K562 (cell line): ENCODE measurements around the gene CFL1. TPM values are rescaled to one million over a fixed set of nuclear protein-coding genes. Genes with fewer than 3 reads are reported as not detected.

Experiments used
- ARID1B ChIP-seq: fragments of 450-650 bp; IDR thresholded peaks from 2 replicates; pipeline ENCODE4 v1.6.1; 2016; ENCODE audit warnings: antibody characterized with exemption, mild to moderate bottlenecking, inconsistent platforms
- FOXK2 ChIP-seq, 2 experiments: fragments of 450-650 bp; IDR thresholded peaks in 1 of 2; conservative IDR thresholded peaks in 1 of 2; 2 replicates each; pipeline ENCODE4 v1.6.1; 2016; ENCODE audit warnings: low read depth in 2 of 2, mild to moderate bottlenecking in 1 of 2
- MITF ChIP-seq: IDR thresholded peaks from 2 replicates; pipeline ENCODE4 v1.6.1; 2014; ENCODE audit warnings: antibody characterized with exemption
- NFRKB ChIP-seq: fragments of 450-650 bp; IDR thresholded peaks from 2 replicates; pipeline ENCODE4 v1.6.1; 2016; ENCODE audit warnings: low read depth
- OTX1 ChIP-seq: fragments of 450-650 bp; formaldehyde crosslinking; IDR thresholded peaks from 2 replicates; pipeline ENCODE4 v1.4.0; 2022; ENCODE audit warnings: mild to moderate bottlenecking
- SIN3A ChIP-seq, 2 experiments: fragments of 150-350 bp in 1 of 2; IDR thresholded peaks; 2 replicates each; pipeline ENCODE4 v1.6.1; 2011 to 2016; ENCODE audit warnings: borderline replicate concordance in 2 of 2, low read depth in 2 of 2, low read length in 2 of 2, mild to moderate bottlenecking in 2 of 2, moderate library complexity in 2 of 2; ENCODE audit not compliant: control insufficient read depth in 1 of 2
- SMARCA5 ChIP-seq: fragments of 450-650 bp; IDR thresholded peaks from 2 replicates; pipeline ENCODE4 v1.6.1; 2016
- TRIM25 ChIP-seq: fragments of 450-650 bp; IDR thresholded peaks from 2 replicates; pipeline ENCODE4 v1.7.0; 2016; ENCODE audit warnings: borderline replicate concordance
- ZC3H4 ChIP-seq: sonication (generic); formaldehyde crosslinking; IDR thresholded peaks from 2 replicates; pipeline ENCODE4 v1.9.0; 2021; ENCODE audit warnings: missing genetic modification reagents, borderline replicate concordance
- ZNF134 ChIP-seq: fragments of 250-450 bp; sonication (Bioruptor Pico); conservative IDR thresholded peaks from 2 replicates; pipeline ENCODE4 v1.4.0; 2020
- polyA plus RNA-seq, 8 experiments: library from polyadenylated mRNA; depleted of rRNA in 4 of 8; stranded (reverse) in 5 of 8; unstranded in 3 of 8; fragments of >200 nt; fragmentation: Nextera tagmentation in 2 of 8; fragmentation: Illumina TruSeq in 1 of 8; extraction: Ambion mirVana in 2 of 8; extraction: Trizol in 1 of 8; gene quantifications; 2 replicates each; pipeline versions ENCODE4 v1.2.1 to v1.2.3, GENCODE V29; 2011 to 2014; ENCODE audit warnings: inconsistent platforms in 1 of 8, missing spikeins in 1 of 8
- total RNA-seq, 7 experiments: library from RNA; depleted of rRNA in 6 of 7; stranded (reverse); fragments of >200 nt in 6 of 7; fragmentation: Illumina TruSeq in 2 of 7; extraction: Trizol in 2 of 7; gene quantifications; 2 replicates each; pipeline versions ENCODE4 v1.2.1 to v1.2.3, GENCODE V29; 2011 to 2021; ENCODE audit warnings: low replicate concordance in 1 of 7
- TF ChIP-seq, protein P1 (sequence below), 2 experiments: fragments of 450-650 bp in 1 of 2; sonication (generic) in 1 of 2; formaldehyde crosslinking in 1 of 2; IDR thresholded peaks; 2 replicates each; pipeline versions ENCODE4 v1.7.1 to v1.9.0; 2016 to 2022; ENCODE audit warnings: inconsistent platforms in 1 of 2, mild to moderate bottlenecking in 1 of 2, missing genetic modification reagents in 1 of 2
- TF ChIP-seq, protein P2 (sequence below): fragments of 450-650 bp; formaldehyde crosslinking; IDR thresholded peaks from 2 replicates; pipeline ENCODE4 v1.4.0; 2020; ENCODE audit warnings: mild to moderate bottlenecking, moderate library complexity

CFL1 gene
- total and polyA plus RNA-seq, 9 of the 15 experiments (the other 6 are each of a cell fraction or from before 2014, with no cell fraction given), result 105 to 1,101 (median 859) TPM

GRCh38 chr11:65858681-65859087 lies 704 bp upstream of the CFL1 start (continued):
- TF ChIP-seq, protein P1, sequence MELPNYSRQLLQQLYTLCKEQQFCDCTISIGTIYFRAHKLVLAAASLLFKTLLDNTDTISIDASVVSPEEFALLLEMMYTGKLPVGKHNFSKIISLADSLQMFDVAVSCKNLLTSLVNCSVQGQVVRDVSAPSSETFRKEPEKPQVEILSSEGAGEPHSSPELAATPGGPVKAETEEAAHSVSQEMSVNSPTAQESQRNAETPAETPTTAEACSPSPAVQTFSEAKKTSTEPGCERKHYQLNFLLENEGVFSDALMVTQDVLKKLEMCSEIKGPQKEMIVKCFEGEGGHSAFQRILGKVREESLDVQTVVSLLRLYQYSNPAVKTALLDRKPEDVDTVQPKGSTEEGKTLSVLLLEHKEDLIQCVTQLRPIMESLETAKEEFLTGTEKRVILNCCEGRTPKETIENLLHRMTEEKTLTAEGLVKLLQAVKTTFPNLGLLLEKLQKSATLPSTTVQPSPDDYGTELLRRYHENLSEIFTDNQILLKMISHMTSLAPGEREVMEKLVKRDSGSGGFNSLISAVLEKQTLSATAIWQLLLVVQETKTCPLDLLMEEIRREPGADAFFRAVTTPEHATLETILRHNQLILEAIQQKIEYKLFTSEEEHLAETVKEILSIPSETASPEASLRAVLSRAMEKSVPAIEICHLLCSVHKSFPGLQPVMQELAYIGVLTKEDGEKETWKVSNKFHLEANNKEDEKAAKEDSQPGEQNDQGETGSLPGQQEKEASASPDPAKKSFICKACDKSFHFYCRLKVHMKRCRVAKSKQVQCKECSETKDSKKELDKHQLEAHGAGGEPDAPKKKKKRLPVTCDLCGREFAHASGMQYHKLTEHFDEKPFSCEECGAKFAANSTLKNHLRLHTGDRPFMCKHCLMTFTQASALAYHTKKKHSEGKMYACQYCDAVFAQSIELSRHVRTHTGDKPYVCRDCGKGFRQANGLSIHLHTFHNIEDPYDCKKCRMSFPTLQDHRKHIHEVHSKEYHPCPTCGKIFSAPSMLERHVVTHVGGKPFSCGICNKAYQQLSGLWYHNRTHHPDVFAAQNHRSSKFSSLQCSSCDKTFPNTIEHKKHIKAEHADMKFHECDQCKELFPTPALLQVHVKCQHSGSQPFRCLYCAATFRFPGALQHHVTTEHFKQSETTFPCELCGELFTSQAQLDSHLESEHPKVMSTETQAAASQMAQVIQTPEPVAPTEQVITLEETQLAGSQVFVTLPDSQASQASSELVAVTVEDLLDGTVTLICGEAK (IDR thresholded peaks at IDR 0.05), result no peak
- TF ChIP-seq, protein P1 (CRISPR knock-in tag; IDR thresholded peaks at IDR 0.05), result no peak
- TF ChIP-seq SIN3A (IDR thresholded peaks at IDR 0.05; ENCODE audit: borderline replicate concordance in 2 of 2, control insufficient read depth in 1 of 2, low read depth in 2 of 2, low read length in 2 of 2), result peak in 1 of 2 experiments; percentile 34; a peak in 1 of 4 replicates
- TF ChIP-seq NFRKB, result no peak; the same call in 1 of the 2 replicates
- no peak for TF ChIP-seq ARID1B
- TF ChIP-seq, protein P2, sequence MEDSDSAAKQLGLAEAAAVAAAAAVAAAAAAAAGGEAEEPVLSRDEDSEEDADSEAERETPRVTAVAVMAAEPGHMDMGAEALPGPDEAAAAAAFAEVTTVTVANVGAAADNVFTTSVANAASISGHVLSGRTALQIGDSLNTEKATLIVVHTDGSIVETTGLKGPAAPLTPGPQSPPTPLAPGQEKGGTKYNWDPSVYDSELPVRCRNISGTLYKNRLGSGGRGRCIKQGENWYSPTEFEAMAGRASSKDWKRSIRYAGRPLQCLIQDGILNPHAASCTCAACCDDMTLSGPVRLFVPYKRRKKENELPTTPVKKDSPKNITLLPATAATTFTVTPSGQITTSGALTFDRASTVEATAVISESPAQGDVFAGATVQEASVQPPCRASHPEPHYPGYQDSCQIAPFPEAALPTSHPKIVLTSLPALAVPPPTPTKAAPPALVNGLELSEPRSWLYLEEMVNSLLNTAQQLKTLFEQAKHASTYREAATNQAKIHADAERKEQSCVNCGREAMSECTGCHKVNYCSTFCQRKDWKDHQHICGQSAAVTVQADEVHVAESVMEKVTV (CRISPR knock-in tag), result no peak
- no peak for TF ChIP-seq MITF
- TF ChIP-seq ZNF134 (CRISPR knock-in tag), result no peak
- TF ChIP-seq FOXK2 (conservative IDR thresholded peaks at IDR 0.05 in 1 of 2, IDR thresholded peaks at IDR 0.05 in 1 of 2; ENCODE audit: low read depth in 2 of 2), result 0 out of 4 replicates have a peak, but pooled peaks of 1 of the 2 experiments have one; percentile 22
- TF ChIP-seq SMARCA5, result 0 out of 2 replicates have a peak, but pooled peaks have one; percentile 19
- TF ChIP-seq ZC3H4 (CRISPR knock-in tag), result no peak
- TF ChIP-seq OTX1, result peak; percentile 4; the same call in 1 of the 2 replicates
- TF ChIP-seq TRIM25, result 0 out of 2 replicates have a peak, but pooled peaks have one; percentile 40
